CD4-positive, alpha-beta T cell treated with Interleukin-10 for 1 hour (primary cell): Measurements from ENCODE around the gene FXYD3.
A peak's percentile ranks its signal among the peaks of the same experiment; 100 is the strongest.

Source experiments
- DNase-seq: peaks from one replicate; pipeline ENCODE4 v3.0.0-alpha.2; 2020

Gene FXYD3

GRCh38 chr19:35165200-35166058 is 49.8 kb downstream of the FXYD3 start:
- DNase-seq, result no peak

- DNase-seq, result no peak
Observed at GRCh38 chr19:35166100-35167063, 50.8 kb downstream of the FXYD3 start.

DNA sequence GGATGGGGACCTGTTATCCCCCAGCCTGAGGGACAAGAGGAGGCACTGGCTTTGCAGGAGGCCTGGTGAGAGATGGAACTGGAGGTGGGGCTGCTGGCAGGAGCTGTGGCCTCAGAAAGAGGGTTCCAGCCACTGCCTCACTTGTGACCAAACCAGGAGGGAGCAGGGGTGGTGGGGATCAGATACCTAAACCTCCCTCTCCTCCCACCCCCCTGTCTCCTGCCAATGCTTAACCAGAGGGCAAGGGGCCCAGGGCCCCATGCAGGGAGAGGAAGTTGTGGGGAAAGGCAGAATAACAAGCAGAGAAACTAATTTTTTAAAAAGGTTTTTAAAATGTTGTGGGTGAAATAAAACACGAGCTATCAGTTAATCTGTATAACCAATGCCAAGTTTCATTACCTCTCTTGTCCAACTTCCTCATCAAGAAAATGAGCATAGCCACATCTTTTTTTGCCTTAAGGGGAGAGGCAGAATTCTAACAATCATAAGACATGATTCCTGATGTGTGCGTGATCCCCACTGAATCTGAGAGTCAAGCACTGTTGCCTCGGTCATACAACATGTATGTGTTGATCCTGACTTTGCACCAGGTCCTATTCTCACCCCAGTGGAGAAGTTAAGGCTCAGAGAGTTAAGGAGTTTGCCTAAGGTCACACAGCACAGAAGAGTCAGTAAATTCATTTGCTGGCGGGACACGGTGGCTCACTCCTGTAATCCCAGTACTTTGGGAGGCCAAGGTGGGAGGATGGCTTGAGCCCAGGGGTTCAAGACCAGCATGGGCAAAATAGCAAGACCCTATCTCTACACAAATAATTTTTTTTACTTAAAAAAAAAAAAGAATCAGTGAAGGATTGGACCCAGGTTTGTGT is 51.9 kb downstream of the FXYD3 start:
- peak; percentile 26 for DNase-seq

GRCh38 chr19:35168196-35168595 is 52.6 kb downstream of the FXYD3 start:
- no peak for DNase-seq

DNA sequence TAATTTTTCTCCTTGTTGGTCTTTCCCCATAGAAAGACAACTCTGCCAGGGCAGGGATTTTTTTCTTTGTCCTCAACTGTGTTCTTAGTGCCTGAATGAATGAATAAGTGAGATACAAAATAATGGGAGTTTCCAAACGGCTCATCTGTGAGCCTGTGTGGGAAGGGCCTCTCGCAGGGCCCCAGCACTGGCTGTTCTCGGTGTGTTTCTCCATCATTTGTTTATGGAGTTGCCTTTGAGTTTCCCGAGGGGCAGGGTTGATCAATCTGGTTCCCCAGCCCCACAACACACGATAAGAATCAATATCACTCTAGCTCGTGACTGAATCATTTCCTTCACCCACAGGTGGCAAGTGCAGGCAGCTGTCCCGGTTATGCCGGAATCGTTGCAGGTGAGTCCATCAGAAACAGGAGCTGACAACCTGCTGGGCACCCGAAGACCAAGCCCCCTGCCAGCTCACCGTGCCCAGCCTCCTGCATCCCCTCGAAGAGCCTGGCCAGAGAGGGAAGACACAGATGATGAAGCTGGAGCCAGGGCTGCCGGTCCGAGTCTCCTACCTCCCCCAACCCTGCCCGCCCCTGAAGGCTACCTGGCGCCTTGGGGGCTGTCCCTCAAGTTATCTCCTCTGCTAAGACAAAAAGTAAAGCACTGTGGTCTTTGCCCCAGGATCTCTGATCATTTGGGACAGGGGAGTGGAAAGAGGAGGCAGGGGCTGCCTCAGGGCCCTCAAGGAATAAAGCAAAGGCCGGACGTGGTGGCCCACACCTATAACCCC is 53.8 kb downstream of the FXYD3 start:
- no peak for DNase-seq

DNA sequence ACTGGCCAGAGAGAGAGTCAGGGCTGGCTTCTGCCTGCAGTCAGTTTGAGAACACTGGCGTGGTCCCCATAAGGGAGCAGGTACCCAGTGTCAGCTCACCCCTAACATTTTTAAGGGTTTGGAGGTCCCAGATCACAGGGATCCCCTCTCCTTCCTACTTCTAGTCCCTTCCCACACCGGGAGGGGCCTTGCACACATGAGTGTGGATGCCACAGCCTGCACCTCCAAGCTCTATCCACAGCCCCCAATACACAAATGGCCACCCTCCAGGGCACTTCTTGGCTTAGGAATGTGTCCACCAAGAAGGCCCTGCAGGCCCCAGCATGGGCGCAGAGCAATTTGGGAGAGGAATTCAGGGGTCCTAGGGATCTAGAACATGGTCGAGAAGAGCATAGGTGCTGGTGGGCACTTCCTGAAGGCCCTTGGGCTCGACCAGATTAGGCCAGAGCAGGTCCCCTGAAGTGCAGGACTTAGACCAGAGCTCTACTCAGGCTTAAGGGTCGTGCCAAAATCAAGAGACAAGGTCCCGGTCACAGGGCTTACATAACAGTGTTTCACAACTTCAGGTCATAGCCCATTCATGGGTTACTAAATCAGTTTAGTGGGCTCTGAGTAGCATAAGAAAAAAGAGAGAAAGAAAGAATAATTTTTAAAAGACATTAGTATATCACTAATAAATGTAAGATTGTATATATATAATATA is 54.9 kb downstream of the FXYD3 start:
- DNase-seq, result no peak

DNA sequence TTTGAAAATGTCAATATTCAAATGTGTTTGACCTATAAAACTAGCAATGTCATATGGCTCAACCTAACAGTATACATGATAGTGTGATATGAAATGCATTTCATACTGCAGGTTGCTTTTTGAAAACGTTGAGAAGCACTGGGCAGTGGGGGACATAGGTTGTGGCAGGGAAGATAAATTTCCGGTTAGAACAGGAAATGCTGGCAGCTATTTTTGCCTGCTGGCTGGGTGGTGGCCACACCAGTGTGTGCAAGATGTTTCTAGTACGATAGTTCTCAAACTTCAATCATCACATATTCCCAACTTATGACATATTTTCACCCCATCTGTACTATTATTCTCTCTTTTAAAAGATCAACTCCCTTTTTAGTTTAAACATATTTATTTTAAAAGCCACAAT is 56.1 kb downstream of the FXYD3 start:
- DNase-seq, result peak; percentile 19
